Measurements from ENCODE around the gene EYA3. TPM values are rescaled to one million over a fixed set of nuclear protein-coding genes. Genes with fewer than 3 reads are reported as not detected.

Gene EYA3
- total RNA-seq, 1 experiment from 2014 or later = 9.2 TPM

DNA sequence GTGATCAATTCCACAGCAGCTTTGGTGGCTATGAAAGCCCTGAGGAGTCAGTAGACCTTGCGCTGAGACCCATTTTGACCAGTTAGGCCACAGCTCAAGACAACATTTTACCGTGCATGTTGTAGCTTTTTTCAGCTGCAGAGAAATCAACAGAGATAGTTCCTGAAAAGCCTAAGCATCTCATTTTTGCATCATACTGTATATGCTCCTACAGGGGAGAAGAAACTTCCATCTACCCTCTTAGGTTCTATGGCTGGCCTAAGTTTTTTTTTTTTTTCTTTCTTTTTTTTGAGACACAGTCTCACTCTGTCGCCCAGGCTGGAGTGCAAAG lies 24.8 kb upstream of the EYA3 start:
- no peak for DNase-seq (ENCODE audit: low spot score)

DNA sequence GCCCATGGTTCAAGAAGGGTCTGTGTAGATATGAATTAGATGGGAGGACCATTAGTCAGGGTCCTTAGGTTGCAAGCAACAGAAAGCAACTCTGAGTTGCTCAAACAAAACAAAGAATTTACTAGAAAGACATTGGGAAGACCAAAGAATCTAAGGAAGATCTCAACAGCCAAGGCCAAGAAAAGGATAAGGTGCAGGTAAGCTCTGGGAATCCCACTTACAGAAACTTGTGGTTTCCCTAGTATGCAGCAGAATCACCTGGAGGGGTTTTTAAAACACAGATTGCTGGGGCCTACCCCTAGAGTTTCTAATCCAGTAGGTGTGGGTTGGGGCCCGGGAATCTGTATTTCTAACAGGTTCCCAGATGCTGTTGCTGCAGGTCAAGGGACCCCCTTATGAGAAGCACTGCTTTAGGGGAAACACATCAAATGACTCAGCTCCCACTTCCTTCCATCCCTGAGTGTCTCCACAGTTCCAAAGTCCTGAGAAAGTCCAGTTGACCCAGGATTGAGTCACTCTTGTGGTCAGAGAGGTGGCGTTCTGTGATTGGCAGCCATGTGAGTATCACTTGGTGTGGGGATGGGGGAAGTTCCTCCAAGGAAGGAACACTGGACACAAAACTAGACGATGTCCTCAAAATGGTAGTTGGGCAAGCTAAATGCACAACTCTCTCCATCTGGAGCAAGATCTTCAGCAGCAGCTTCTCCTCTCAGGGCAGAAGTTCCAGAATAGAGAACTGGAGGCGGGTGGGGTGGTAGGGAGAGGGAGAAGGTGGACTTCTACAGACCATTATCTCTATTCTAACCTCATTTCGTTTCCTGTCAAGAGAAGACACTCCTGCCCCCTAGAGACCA lies 24.2 kb upstream of the EYA3 start:
- no peak for DNase-seq (ENCODE audit: low spot score)

DNA sequence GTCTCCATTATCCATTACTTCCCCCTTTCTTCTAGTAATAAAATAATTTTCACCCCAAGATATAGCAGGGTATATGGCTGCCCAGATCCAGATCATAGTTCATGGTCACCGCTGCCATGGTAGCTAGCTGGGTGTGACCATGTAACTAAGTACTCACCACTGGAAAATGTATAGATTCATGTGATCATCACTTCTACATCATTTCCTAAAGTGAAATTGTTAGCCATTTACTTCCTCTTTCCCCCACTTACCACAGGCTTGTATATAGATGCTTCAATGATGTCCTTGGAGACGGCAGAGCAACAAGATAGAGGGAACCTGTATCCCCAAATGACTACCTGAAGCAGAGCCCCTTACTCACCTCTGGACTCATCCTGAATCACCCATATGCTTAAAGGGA lies 22.7 kb upstream of the EYA3 start:
- no peak for DNase-seq (ENCODE audit: low spot score)

DNA sequence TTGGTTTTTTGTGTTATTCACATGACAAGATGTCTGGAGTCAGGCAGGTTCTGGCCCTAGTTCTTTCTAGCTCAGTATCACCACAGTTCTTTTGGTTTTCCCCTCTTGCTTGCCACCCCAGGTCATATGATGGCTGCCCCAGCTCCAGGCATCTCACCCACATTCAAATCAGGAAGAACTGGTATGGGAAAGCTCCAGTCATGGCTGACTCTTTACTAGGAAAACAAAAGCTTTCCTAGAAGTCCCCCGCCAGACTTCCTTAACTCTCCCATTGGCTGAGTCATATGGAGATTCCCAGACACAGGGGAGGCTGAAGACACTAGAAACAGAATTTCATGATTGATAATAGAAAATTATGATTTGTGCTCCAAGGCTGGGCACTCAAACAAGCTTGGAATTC lies 22.1 kb upstream of the EYA3 start:
- DNase-seq (ENCODE audit: low spot score) = no peak

DNA sequence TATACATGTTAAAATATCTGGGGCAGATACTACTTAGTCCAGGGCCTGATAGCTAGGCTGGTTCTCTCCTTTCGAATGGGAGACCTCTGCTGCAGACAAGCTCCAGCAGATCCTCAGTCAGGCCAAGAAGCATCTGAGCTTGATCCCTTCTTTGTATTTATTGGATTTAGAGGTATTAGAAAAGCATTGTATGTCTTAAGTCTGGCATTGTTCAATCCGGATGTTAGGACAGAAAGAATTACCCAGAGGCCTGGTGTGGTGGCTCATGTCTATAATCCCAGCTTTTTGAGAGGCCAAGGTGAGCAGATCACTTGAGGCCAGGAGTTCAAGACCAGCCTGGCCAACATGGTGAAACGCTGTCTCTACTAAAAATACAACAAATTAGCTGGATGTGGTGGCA lies 21.2 kb upstream of the EYA3 start:
- no peak for DNase-seq (ENCODE audit: low spot score)

DNA sequence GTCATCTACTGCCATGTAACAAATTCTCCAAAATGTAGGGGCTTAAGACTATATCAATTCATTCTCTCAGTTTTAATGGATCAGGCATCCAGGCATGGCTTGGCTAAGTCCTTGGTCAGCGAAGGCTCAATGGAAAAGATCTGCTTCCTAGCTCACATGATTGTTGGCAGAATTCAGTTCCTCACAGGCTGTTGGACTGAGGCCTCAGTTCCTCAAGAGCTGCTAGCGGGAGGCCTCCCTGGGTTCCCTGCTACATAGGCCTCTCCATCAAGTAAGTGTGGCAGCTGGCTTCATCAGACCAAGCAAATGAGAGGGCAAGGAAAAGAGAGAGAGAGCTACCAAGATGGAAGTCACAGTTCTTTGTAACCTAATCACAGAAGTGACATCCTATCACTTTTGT lies 19.6 kb upstream of the EYA3 start:
- no peak for DNase-seq (ENCODE audit: low spot score)

DNA sequence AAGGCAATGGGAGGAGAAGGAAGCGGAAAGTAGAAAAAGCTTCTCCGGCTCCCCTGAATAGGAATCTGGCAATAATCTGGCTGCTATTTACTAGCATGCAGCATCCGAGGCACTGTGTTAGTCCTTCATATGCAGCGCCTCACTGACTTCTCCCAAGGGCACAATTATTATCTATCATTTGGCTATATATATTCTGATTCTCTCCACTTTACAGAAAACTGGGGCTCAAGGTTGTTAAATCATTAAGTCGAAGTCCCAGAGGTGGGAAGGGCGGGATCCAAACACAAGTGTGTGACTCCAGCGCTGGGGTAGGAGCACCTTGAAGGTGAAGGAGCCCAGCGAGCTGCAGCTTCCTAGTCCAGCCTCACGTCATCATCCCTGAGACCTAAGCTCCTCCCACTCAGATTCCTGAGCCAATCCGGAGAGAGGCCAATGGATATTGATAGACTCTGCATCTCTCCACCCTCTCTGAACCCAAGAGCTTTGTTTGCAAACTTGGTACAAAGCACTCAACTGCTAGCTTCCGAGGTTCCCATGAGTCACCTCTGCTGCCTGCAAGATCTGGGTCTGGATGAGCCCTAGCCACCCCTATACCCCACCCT lies 16.6 kb upstream of the EYA3 start:
- DNase-seq (ENCODE audit: low spot score) = no peak

DNA sequence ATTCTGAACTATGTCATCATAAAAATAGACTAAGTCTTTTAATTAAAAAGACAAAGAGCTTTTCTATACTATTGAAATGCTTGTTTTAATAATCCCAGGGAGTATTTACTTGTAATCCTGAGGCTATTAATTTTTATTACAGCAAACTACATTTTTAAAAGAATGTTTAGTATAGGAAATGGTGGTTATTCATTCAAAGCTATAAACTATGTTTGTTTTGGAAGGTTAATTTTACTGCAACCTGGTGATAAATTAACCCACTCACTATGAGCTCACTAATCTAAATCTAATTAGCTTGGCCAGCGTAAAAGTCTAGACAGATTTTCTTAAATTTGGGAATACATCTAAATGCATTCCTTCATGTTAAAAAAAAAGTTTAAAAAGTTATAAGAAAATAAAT lies 13.8 kb upstream of the EYA3 start:
- DNase-seq (ENCODE audit: low spot score) = no peak

DNA sequence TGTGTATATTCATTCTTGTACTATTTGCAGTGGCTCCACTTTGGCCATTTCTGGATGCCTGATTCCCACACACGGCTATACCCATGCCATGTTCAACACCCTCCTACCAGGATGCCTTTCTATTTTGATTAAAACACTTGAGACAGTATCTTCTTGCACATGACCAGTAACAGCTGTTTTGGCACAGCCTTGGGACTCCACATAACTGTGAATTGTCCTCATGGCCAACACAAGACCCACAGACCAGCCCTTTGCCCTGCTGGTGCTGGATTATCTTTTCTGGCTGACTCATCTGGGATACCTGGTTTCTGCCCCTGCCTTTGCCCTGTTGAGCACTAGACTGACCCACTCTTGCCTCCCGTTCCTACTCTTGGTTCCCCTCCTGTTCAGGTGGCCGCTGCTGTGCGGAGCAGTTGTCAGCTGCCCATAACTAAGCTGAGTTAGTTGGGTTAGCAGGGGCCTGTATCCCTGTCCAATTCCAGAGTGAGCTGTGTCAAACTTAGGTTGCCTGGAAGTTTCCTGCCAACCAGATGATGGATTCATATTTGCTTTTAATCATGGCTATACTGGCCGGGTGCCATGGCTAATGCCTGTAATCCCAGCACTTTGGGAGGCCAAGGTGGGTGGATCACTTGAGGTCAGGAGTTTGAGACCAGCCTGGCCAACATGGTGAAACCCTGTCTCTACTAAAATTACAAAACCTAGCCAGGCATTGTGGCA lies 10.8 kb upstream of the EYA3 start:
- DNase-seq (ENCODE audit: low spot score) = no peak

DNA sequence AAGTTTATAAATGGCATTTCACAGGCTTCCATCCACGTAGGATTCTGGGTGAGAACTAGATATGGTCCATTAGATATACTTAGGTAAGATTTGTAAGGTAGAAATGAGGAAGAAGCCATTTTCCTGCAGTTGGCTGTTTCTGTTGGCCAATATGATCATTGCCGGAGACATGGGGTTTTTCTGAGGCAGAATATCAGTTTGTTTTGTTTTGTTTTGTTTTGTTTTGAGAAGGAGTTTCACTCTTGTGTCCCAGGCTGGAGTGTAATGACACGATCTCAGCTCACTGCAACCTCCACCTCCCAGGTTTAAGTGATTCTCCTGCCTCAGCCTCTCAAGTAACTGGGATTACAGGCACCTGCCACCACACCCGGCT lies 8.7 kb upstream of the EYA3 start:
- DNase-seq (ENCODE audit: low spot score) = no peak

DNA sequence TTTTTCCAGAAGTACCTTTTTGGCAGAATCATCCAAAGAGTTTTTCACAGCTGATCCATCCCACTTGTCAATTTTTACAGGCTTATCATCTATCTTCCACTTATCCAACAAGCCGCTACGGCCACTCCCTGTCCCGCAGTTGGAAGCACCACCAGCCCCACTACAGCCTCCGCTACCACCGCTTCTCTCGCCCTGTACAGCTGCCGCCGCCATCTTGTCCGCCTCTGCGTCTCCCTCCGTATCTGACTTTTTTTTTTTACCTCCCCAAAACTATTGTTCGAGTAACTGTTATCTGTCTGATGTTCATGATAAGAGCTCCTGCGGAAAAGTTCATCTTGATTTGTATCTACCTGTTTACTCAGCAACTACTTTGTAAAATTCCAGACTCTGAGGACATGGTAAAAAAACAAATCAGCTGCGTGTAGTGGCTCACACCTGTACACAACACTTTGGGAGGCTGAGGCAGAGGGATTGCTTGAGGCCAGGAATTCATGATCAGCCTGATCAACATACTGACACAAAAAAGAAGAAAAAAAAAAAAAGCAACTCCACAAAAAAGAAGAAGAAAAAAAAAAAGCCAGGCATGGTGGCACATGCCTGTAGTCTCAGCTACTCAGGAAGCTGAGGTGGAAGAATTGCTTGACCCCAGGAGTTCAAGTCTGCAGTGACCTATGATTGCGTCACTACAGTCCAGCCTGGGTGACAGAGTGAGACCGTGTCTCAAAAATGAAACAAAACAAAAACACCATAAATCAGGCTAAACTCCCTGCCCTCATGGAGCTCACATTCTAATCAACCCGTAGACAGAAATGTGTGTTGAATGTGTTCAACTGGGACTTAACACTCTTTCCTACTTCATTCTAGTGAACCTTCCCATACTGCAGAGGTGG lies 8.0 kb upstream of the EYA3 start:
- DNase-seq (ENCODE audit: low spot score) = no peak

DNA sequence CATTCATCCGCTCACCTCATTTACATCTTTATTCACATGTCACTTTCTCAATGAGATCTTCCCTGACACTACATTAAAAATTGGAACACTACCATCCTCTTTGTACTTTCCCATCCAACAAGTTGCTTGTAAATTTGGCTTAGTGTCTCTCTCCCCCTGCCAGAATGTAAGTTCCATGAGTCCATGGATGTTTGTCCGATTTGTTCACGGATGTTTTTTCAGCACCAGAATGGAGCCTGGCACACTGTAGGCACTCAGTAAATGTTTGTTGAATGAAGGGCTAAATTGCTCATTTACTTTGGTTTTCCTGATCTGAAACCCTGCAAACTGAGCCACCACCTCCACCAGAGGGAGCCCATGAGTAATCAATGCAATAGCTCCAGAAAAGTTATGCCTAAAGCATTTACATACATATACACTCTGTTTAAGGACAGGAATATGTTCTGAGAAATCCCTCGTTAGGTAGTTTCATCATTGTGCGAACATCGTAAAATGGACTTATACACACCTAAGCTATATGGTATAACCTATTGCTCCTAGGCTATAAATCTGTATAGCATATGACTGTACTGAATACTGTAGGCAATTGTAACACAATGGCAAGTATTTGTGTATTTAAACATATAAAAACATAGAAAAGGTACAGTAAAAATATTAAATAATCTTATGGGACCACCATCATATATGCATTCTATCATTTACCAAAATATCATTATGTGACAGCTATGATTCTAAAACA lies 2.8 kb upstream of the EYA3 start:
- DNase-seq (ENCODE audit: low spot score) = peak; percentile 45

DNA sequence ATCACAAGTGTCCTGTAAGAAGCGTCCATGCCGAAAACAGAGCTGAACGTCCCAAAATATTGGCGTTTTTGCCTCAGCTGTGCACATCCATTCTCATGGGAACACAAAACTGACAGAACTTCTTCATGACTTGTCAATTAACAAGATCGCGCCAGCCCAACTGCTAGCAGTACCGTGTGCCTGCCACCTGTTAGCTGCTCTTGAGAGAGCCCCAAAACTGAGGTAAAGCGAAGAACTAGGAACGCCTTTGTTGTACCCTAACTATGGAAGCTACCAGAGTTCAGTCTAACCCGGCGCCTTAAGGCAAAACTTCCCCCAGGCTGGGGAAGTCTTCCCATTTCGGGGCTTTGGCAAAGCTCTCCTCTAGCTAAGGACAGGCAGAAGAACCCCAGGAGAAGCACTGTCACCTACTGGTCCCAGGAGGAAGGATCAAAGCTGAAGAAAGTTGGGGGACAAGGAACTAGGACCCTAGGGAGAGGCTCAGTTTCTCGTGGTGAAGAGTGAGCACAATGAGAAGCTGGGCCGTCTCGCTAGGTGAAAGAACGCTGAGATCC lies 719 bp downstream of the EYA3 start:
- no peak for DNase-seq (ENCODE audit: low spot score)

DNA sequence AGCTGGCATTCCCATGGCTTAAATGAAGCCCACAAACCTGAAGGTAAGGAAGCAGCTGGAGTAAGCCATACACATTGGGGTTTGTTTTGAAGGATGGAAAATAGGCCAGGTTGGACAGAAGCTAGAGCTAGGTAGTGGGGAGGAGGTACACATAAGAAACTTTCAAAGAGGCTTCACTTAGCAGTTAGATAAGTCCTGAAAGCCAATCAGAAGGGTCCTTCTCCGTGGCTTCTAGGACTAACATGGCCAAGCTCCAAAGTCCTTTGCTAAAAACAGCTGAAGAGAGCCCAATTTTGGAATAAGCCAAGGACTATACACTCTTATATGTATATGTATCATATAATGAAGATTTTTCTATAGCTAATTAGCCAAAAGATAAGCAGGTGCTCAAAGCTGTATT lies 1.8 kb downstream of the EYA3 start:
- DNase-seq (ENCODE audit: low spot score) = no peak

DNA sequence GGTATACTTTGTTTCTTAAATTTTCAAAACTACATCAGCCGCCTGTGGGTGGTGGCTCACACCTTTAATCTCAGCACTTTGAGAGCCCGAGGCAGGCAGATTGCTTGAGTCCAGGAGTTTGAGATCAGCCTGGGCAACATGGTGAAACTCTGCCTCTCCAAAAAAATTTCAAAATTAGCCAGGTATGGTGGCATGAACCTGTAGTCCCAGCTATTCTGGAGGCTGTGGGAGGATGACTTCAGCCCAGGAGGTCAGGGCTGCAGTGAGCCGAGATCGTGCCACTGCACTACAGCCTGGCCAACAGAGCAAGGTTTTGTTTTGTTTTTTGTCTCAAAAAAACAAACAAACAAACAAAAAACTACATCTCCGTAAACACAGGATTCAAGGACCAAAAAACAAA lies 3.3 kb downstream of the EYA3 start:
- no peak for DNase-seq (ENCODE audit: low spot score)

DNA sequence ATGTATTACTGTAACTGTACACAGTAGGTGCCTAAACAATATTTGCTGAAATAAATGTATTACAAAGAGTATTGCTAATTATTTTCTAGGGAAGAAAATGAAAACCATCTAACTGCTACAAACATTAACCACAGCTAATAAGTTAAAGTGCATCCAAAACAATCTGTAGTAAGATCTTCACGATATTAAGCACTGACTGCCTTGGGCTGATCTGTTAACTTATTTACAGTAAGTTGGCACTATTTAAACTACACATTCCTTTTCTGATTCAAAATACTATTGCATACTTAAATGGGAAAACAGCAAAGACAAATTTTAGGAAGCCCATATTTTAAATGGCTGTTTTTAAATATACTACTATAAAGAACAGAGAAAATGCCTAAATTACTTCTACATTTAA lies 4.5 kb downstream of the EYA3 start:
- no peak for DNase-seq (ENCODE audit: low spot score)

DNA sequence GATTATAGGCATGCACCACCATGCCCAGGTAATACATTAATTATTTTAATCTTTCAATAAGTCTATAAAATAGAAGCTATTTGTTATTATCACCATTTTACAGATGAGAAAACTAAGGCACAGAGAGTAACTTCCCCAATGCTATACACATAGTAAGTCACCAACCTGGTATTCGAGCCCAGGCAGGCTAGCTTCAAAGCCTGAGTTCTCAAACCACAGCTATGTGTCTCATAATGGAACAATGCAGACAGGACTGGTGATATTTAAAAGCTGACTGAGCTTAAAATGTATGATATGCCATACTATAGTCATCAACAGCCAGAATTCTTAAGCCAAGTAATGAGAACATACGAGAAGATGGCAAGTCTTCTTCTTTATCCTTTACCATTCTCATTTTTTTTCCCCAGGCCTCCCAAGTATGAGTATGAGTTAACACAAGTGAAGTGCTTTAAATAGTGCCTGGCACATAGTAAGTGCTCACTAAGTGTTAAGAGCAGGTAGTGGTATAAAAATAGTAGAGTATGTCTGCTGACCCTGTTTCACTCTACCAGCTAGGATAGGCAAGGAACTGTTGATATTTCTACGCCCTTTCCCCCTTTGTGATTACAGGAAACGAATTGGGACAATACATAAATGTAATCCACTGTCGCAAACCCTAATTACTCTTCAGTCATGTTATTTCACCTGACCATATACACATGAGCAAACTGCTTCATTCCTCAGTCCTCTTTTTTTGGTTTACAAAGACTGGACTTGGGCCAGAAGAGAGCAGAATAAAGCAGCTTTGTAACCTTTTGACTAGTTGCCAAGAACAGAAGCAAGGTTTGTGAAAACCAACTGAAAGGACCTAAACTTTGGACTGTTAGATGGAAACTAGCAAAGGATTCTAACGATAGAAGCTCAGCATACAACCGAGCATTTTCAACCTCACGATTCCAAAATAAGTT lies 9.5 kb downstream of the EYA3 start:
- DNase-seq (ENCODE audit: low spot score) = no peak

DNA sequence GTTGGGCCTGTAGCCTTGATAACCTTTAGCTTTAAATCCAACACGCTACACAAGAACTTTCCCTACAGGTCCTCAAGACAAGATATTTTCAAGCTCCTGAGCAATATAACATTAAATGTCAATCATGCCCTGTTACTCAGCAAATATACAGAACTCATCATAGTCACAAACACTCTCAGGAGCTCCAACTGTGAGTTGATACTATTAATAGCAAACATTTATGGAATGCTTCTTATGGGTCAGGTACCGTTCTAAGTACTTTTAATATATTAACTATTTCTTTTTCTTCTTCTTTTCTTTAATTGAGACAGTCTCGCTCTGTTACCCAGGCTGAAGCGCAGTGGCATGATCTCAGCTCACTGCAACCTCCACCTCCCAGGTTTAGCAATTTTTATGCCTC lies 10.1 kb downstream of the EYA3 start:
- no peak for DNase-seq (ENCODE audit: low spot score)

DNA sequence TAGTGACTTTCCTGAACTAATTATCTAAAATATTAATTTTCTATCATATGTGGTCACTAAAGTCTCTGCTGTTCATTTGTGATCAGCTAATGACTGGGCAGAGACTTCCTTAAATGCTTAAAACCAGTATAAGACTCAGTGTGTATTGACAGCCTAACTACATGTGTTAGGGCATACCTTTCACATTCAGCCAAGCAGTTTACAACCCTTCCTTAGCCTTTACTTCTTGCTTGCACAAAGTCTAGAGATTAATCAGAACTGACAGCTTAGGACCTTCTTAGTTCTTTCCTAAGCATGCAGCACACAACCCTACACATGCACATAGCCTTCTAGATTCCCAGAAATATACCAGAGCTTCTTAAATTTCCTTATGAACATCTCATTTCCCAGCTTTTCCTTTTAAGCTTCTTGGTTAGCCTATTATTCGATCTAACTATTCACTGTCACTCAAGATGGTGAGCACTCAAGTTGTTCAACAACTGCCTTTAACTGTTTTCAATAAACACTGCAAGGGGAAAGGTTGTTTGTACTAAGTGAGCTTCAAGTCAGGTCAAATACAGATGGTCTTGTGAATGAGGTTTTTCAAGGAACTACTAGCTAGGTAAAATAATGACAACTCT lies 13.4 kb downstream of the EYA3 start:
- DNase-seq (ENCODE audit: low spot score) = no peak

DNA sequence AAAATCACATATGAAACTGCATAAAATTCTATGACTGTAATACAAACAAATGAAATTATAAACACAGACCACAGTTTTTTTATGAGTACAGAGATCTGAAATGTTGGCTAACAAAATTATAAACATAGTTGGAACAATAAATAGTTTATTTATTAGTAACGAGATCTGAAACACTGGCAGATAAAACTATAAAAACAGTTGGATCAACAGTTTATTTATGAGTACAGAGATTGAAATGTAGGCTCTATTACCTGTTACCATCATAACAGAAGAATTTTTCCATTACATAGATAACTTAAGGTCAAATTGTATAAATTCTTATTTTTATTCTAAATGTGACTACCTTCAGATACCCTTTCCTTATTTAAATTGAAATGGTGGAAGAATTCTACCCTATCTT lies 14.5 kb downstream of the EYA3 start:
- no peak for DNase-seq (ENCODE audit: low spot score)
